Activated naive CD8-positive, alpha-beta T cell treated with anti-CD3 and anti-CD28 coated beads for 36 hours (primary cell): ENCODE data around the gene SLCO1A2. TPM values are rescaled to one million over a fixed set of nuclear protein-coding genes. Genes with fewer than 3 reads are reported as not detected.

Experiments used
- total RNA-seq, 2 experiments: library from RNA; stranded (reverse); gene quantifications; one replicate each; pipeline ENCODE4 v1.2.3, GENCODE V29; 2021

The SLCO1A2 gene
- total RNA-seq, 2 experiments from 2014 or later = not detected

Other genes starting within 250 kb of the SLCO1A2 start
- gene SLCO1B1, start 203.7 kb downstream of the SLCO1A2 start, total RNA-seq = not detected
- gene IAPP, start 38.0 kb upstream of the SLCO1A2 start, total RNA-seq = not detected
- gene PYROXD1, start 102.7 kb upstream of the SLCO1A2 start, total RNA-seq = 10 to 100 TPM; 24.3 to 25.6 TPM
- gene RECQL, start 166.7 kb upstream of the SLCO1A2 start, total RNA-seq = 10 to 100 TPM; 83.4 to 90.7 TPM
- 10 to 100 TPM; 34.1 to 35.4 TPM for gene GOLT1B, start 166.9 kb upstream of the SLCO1A2 start, total RNA-seq
- gene SPX, start 191.4 kb upstream of the SLCO1A2 start, total RNA-seq = under 1 TPM; 0.31 to 0.42 TPM